Vagina (tissue), 2 donors: ENCODE results near the gene GAS7.

Experiments
- CTCF ChIP-seq, 3 experiments: fragments of 450-650 bp in 2 of 3; fragments of 200-600 bp in 1 of 3; sonication (generic) in 1 of 3; IDR thresholded peaks; one replicate each; pipeline ENCODE4 v1.5.1; 2017 to 2019; ENCODE audit warnings: antibody characterized with exemption in 3 of 3, mild to moderate bottlenecking in 2 of 3, moderate library complexity in 2 of 3
- POLR2A ChIP-seq, 2 donors: fragments of 450-650 bp; IDR thresholded peaks; one replicate each; pipeline ENCODE4 v1.6.1; 2017; ENCODE audit warnings: antibody characterized with exemption in 2 of 2, mild to moderate bottlenecking in 2 of 2, moderate library complexity in 2 of 2

- TF ChIP-seq CTCF (IDR thresholded peaks at IDR 0.05): no peak
- no peak for TF ChIP-seq POLR2A (IDR thresholded peaks at IDR 0.05)
Measured at GRCh38 chr17:10035885-10036284, 162.5 kb downstream of the GAS7 start.
